Measurements from ENCODE around the gene BHLHE40. TPM values are rescaled to one million over a fixed set of nuclear protein-coding genes. Genes with fewer than 3 reads are reported as not detected.
A peak's percentile ranks its signal among the peaks of the same experiment; 100 is the strongest.

Gene BHLHE40
- total and polyA plus RNA-seq, 2 of the 13 experiments (the other 11 are each of a cell fraction or from before 2014, with no cell fraction given), result 1.8 to 51.0 TPM

DNA sequence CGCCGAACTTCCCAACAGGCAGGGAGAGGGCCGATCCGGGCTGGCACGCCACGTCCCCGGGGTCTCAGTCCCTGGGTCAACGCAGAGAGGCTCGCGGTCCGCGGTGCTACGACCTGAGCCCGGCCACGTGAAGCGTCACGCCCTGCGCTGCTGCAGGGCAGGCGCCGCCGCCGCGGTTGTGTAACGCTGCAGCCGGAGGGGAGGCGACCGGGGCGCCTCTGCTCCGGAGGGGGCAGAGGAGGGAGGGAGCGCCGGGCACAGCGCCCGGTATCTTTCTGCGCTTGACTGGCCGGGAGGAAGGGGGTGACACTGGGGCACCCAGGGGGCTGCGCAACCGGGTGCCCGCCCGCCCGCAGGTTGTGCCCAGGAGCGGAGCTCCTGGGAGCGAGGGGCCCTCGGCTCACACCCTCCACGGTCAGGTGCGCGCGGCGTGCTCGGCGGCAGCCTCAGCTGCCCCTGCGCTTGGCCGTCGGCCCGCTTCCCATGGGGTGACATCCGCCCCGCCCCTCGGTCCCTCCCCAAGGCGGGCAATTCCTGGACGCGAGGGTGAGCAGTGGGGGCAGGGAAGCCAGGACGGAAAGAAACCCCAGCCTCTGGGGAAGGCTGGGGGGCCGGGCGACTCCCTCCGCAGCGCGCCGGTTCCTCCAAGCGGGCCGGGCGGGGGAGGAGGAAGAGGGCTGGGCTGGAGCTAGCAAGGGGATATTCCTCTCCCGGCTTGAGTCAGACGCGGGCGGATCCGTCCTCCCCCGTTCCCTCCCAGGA lies 852 bp upstream of the BHLHE40 start (continued):
- 0 out of 2 replicates have a peak, but pooled peaks have one; percentile 55 for TF ChIP-seq ZNF569 (CRISPR knock-in tag; IDR thresholded peaks at IDR 0.05; ENCODE audit: borderline replicate concordance)
- TF ChIP-seq SP2 (CRISPR knock-in tag; IDR thresholded peaks at IDR 0.05), result peak; percentile 42
- TF ChIP-seq TGIF2 (CRISPR knock-in tag; IDR thresholded peaks at IDR 0.05), result peak; percentile 65; the same call in 1 of the 2 replicates
- TF ChIP-seq ZNF562 (CRISPR knock-in tag; IDR thresholded peaks at IDR 0.05; ENCODE audit: borderline replicate concordance), result no peak
- TF ChIP-seq ZBTB21 (CRISPR knock-in tag; IDR thresholded peaks at IDR 0.05), result no peak
- peak; percentile 60 for TF ChIP-seq AGO1 (IDR thresholded peaks at IDR 0.05; ENCODE audit: low read depth, low read length, poor library complexity, severe bottlenecking)
- peak; percentile 98 for TF ChIP-seq HNRNPL (IDR thresholded peaks at IDR 0.05; ENCODE audit: low read depth, low read length)
- 0 out of 2 replicates have a peak, but pooled peaks have one; percentile 19 for TF ChIP-seq ZNF816 (CRISPR knock-in tag; IDR thresholded peaks at IDR 0.05; ENCODE audit: borderline replicate concordance)
- TF ChIP-seq, protein P1, sequence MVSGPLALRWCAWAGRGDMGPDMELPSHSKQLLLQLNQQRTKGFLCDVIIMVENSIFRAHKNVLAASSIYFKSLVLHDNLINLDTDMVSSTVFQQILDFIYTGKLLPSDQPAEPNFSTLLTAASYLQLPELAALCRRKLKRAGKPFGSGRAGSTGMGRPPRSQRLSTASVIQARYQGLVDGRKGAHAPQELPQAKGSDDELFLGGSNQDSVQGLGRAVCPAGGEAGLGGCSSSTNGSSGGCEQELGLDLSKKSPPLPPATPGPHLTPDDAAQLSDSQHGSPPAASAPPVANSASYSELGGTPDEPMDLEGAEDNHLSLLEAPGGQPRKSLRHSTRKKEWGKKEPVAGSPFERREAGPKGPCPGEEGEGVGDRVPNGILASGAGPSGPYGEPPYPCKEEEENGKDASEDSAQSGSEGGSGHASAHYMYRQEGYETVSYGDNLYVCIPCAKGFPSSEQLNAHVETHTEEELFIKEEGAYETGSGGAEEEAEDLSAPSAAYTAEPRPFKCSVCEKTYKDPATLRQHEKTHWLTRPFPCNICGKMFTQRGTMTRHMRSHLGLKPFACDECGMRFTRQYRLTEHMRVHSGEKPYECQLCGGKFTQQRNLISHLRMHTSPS (CRISPR knock-in tag; IDR thresholded peaks at IDR 0.05; ENCODE audit: low read depth), result peak; percentile 99
- TF ChIP-seq KDM5B (CRISPR knock-in tag; IDR thresholded peaks at IDR 0.05; ENCODE audit: borderline replicate concordance), result peak; percentile 94; the same call in 1 of the 2 replicates
- TF ChIP-seq, protein P2, sequence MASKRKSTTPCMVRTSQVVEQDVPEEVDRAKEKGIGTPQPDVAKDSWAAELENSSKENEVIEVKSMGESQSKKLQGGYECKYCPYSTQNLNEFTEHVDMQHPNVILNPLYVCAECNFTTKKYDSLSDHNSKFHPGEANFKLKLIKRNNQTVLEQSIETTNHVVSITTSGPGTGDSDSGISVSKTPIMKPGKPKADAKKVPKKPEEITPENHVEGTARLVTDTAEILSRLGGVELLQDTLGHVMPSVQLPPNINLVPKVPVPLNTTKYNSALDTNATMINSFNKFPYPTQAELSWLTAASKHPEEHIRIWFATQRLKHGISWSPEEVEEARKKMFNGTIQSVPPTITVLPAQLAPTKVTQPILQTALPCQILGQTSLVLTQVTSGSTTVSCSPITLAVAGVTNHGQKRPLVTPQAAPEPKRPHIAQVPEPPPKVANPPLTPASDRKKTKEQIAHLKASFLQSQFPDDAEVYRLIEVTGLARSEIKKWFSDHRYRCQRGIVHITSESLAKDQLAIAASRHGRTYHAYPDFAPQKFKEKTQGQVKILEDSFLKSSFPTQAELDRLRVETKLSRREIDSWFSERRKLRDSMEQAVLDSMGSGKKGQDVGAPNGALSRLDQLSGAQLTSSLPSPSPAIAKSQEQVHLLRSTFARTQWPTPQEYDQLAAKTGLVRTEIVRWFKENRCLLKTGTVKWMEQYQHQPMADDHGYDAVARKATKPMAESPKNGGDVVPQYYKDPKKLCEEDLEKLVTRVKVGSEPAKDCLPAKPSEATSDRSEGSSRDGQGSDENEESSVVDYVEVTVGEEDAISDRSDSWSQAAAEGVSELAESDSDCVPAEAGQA (IDR thresholded peaks at IDR 0.05; ENCODE audit: low read depth), result peak; percentile 54; the same call in 1 of the 2 replicates
- TF ChIP-seq, protein P2 (CRISPR knock-in tag; IDR thresholded peaks at IDR 0.05; ENCODE audit: borderline replicate concordance), result no peak
- no peak for TF ChIP-seq ZSCAN12 (CRISPR knock-in tag; IDR thresholded peaks at IDR 0.05)
- TF ChIP-seq ZNF44 (CRISPR knock-in tag; IDR thresholded peaks at IDR 0.05), result no peak
- 0 out of 2 replicates have a peak, but pooled peaks have one; percentile 57 for TF ChIP-seq ZNF616 (CRISPR knock-in tag; IDR thresholded peaks at IDR 0.05; ENCODE audit: low read depth)
- TF ChIP-seq WIZ (CRISPR knock-in tag; IDR thresholded peaks at IDR 0.05), result peak; percentile 69
- TF ChIP-seq ZNF326 (CRISPR knock-in tag; IDR thresholded peaks at IDR 0.05; ENCODE audit: borderline replicate concordance), result no peak
- TF ChIP-seq ATM (IDR thresholded peaks at IDR 0.05; ENCODE audit: borderline replicate concordance), result no peak
- TF ChIP-seq ZC3H4 (CRISPR knock-in tag; IDR thresholded peaks at IDR 0.05; ENCODE audit: borderline replicate concordance), result no peak
- TF ChIP-seq MTA1 (CRISPR knock-in tag; IDR thresholded peaks at IDR 0.05; ENCODE audit: borderline replicate concordance), result peak; percentile 86
- TF ChIP-seq, protein P3, sequence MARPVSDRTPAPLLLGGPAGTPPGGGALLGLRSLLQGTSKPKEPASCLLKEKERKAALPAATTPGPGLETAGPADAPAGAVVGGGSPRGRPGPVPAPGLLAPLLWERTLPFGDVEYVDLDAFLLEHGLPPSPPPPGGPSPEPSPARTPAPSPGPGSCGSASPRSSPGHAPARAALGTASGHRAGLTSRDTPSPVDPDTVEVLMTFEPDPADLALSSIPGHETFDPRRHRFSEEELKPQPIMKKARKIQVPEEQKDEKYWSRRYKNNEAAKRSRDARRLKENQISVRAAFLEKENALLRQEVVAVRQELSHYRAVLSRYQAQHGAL (CRISPR knock-in tag; IDR thresholded peaks at IDR 0.05; ENCODE audit: not compliant biosample characterization), result no peak
